ENCODE results near the gene PSMB7. TPM values are rescaled to one million over a fixed set of nuclear protein-coding genes. Genes with fewer than 3 reads are reported as not detected.

Gene PSMB7
- total RNA-seq, 2 experiments from 2014 or later, result 69.3 to 71.7 TPM

GRCh38 chr9:124450931-124451661, 35.9 kb upstream of the PSMB7 start:
- H3K27me3 ChIP-seq (ENCODE audit: control insufficient read depth in 1 of 2, insufficient read depth in 2 of 2, low read length in 2 of 2), result peaks cover 27 to 38% of the 10 kb centered on the region in 2 experiments
- H3K27ac ChIP-seq (ENCODE audit: low read depth in 1 of 2, low read length in 2 of 2), result no peak overlapping the region
- peak in 1 of 14 experiments; percentile 5 for DNase-seq
- H3K27me3 Mint-ChIP-seq, result peaks cover 51% of the 10 kb centered on the region
- H3K9me3 Mint-ChIP-seq, result no peaks in the 10 kb centered on the region
- H3K4me1 ChIP-seq (ENCODE audit: insufficient read depth, low read length), result peaks cover 4% of the 10 kb centered on the region
- H3K36me3 Mint-ChIP-seq (ENCODE audit: low read depth), result no peaks in the 10 kb centered on the region
- H3K4me3 Mint-ChIP-seq, result no peak overlapping the region
- CTCF ChIA-PET, result no interaction called here
- H3K9me3 ChIP-seq (ENCODE audit: control insufficient read depth in 1 of 2, insufficient read depth in 1 of 2, low read length in 2 of 2), result no peaks in the 10 kb centered on the region
- H3K36me3 ChIP-seq (ENCODE audit: insufficient read depth, low read length), result no peaks in the 10 kb centered on the region
- intact Hi-C loops (cut with DNase I, micrococcal nuclease), result no loop called here
- ATAC-seq (ENCODE audit: poor library complexity), result no peak
- TF ChIP-seq CTCF (IDR thresholded peaks at IDR 0.05), result no peak
- H3K4me1 Mint-ChIP-seq (ENCODE audit: low read depth), result no peaks in the 10 kb centered on the region
- H3K4me3 ChIP-seq (ENCODE audit: low read length), result no peak overlapping the region
- H3K27ac Mint-ChIP-seq, result no peak overlapping the region
- POLR2A ChIA-PET, result no interaction called here

- TF ChIP-seq CTCF (IDR thresholded peaks at IDR 0.05), result no peak
- POLR2A ChIA-PET, result no interaction called here
- no peak for ATAC-seq (ENCODE audit: poor library complexity)
- no peaks in the 10 kb centered on the region for H3K36me3 Mint-ChIP-seq (ENCODE audit: low read depth)
- intact Hi-C loops (cut with DNase I, micrococcal nuclease), result no loop called here
- no peaks in the 10 kb centered on the region for H3K9me3 Mint-ChIP-seq
- H3K4me1 ChIP-seq (ENCODE audit: insufficient read depth, low read length), result peaks cover 4% of the 10 kb centered on the region
- H3K27me3 ChIP-seq (ENCODE audit: control insufficient read depth in 1 of 2, insufficient read depth in 2 of 2, low read length in 2 of 2), result peaks cover 27 to 38% of the 10 kb centered on the region in 2 experiments
- no peak within 1 kb of the TSS for H3K4me3 ChIP-seq (ENCODE audit: low read length)
- peak in 1 of 14 experiments; percentile 8 for DNase-seq
- no peaks in the 10 kb centered on the region for H3K9me3 ChIP-seq (ENCODE audit: control insufficient read depth in 1 of 2, insufficient read depth in 1 of 2, low read length in 2 of 2)
- H3K36me3 ChIP-seq (ENCODE audit: insufficient read depth, low read length), result no peaks in the 10 kb centered on the region
- peaks cover 53% of the 10 kb centered on the region for H3K27me3 Mint-ChIP-seq
- no peak within 1 kb of the TSS for H3K4me3 Mint-ChIP-seq
- CTCF ChIA-PET, result no interaction called here
- no peak within 1 kb of the TSS for H3K27ac Mint-ChIP-seq
- no peak within 1 kb of the TSS for H3K27ac ChIP-seq (ENCODE audit: low read depth in 1 of 2, low read length in 2 of 2)
- no peaks in the 10 kb centered on the region for H3K4me1 Mint-ChIP-seq (ENCODE audit: low read depth)
Observed at GRCh38 chr9:124450241-124450924, 35.1 kb upstream of the PSMB7 start, which contains the start of gene ADGRD2. ADGRD2 (plus strand) TSS chr9:124450451; CDS start chr9:124451667, 1,216 bp downstream.

DNA sequence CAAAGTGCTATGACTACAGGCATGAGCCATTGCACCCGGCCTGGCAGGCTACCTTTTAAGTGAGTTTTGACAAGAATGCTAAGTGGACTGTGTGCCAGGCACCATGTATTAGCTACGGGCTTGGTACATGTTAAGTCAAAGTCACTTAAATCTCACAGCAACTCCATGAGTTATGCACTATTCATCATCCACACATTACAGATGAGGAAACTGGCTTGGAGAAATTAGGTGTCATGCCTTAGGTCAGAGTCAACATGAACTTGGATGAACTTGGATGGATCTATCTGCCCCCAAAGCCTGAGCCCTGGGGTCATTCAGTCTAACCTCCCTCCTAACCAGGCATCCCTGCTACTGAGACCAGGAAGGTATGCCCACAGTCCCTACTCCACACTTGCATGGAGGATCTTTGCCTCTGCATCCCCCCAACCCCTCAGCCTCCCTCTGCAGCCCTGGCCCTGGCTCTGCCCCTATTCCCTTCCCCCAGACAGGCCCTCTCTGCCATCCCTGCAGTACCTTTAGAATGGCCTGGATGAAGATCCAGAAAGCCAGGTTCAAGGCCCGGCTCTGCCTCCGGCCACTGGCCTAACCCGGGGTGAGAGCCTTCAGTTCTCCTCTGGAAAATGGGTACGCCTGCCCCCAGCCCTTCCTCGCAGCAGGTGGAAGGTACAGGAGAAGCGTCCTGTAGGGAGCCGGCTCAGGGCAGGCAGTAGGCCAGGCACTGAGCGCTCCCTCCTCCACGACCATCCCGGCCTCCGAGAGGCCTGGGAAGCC, 34.3 kb upstream of the PSMB7 start:
- intact Hi-C loops (cut with DNase I, micrococcal nuclease), result no loop called here
- Mint-ChIP-seq H3K27me3 (peaks cover 57% of the 10 kb centered on the region), H3K4me3 (no peak overlapping the region), H3K27ac (no peak overlapping the region), H3K9me3 (no peaks in the 10 kb centered on the region), H3K36me3 (ENCODE audit: low read depth) (no peaks in the 10 kb centered on the region), H3K4me1 (ENCODE audit: low read depth) (no peaks in the 10 kb centered on the region)
- no peaks in the 10 kb centered on the region for H3K9me3 ChIP-seq (ENCODE audit: control insufficient read depth in 1 of 2, insufficient read depth in 1 of 2, low read length in 2 of 2)
- H3K4me3 ChIP-seq (ENCODE audit: low read length), result no peak overlapping the region
- no peak for DNase-seq
- H3K27ac ChIP-seq (ENCODE audit: low read depth in 1 of 2, low read length in 2 of 2), result no peak overlapping the region
- no peaks in the 10 kb centered on the region for H3K36me3 ChIP-seq (ENCODE audit: insufficient read depth, low read length)
- ChIA-PET POLR2A (no interaction called here), CTCF (no interaction called here)
- H3K4me1 ChIP-seq (ENCODE audit: insufficient read depth, low read length), result peaks cover 4% of the 10 kb centered on the region
- peaks cover 27 to 38% of the 10 kb centered on the region in 2 experiments for H3K27me3 ChIP-seq (ENCODE audit: control insufficient read depth in 1 of 2, insufficient read depth in 2 of 2, low read length in 2 of 2)
- no peak for ATAC-seq (ENCODE audit: poor library complexity)
- TF ChIP-seq CTCF (IDR thresholded peaks at IDR 0.05), result no peak

Data from CD4-positive, alpha-beta T cell (primary cell).